ENCODE data around the gene QSOX2. TPM values are rescaled to one million over a fixed set of nuclear protein-coding genes. Genes with fewer than 3 reads are reported as not detected.

QSOX2 gene
- polyA plus RNA-seq, 4 donors, result 1.4 to 11.0 (median 4.3) TPM

DNA sequence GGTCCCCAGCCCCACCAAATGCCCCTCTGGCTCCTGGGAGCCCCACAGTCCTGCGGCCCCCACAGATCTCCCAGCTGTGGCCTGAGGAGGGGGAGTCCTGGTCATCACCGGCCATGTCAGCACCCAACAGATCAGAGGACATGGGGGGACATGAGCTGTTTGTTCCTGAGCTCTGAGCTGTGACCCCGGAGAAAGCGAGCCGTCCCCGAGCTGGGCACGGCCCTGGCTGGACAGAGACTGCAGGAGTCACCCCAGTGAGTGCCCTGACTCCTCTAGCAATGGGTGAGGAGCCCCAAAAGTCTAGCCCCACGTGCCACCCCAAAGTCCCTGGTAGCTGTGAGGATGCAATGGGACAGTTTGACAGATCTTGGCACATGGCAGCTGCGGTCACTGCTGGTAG, 32.6 kb upstream of the QSOX2 start:
- peaks cover 0 to 4% of the 10 kb centered on the region in 2 donors for H3K9me3 ChIP-seq (ENCODE audit: control insufficient read depth in 2 of 2, insufficient read depth in 1 of 2, low read depth in 1 of 2, low read length in 1 of 2)
- no peaks in the 10 kb centered on the region for H3K36me3 ChIP-seq (ENCODE audit: control insufficient read depth in 3 of 3, insufficient read depth in 2 of 3, low read depth in 1 of 3, low read length in 3 of 3)
- DNase-seq (no peak), FAIRE-seq (no peak)
- H3K27ac ChIP-seq (ENCODE audit: low read depth in 1 of 3, low read length in 2 of 3), result no peak overlapping the region
- peaks cover 0 to 6% (median 2%) of the 10 kb centered on the region in 3 donors for H3K27me3 ChIP-seq (ENCODE audit: control insufficient read depth in 3 of 3, insufficient read depth in 3 of 3, low read length in 3 of 3)
- H3K4me3 ChIP-seq (ENCODE audit: low read depth in 1 of 3, low read length in 3 of 3), result no peak overlapping the region
- no peaks in the 10 kb centered on the region for H3K4me1 ChIP-seq (ENCODE audit: control insufficient read depth in 3 of 3, insufficient read depth in 2 of 3, low read depth in 1 of 3, low read length in 2 of 3)
- WGBS, 3 donors, result 75 to 86% (median 81%) methylated on average over 9 of the region's 9 CpGs

- no peak overlapping the region for H3K4me3 ChIP-seq (ENCODE audit: low read depth in 1 of 3, low read length in 3 of 3)
- FAIRE-seq (no peak), DNase-seq (no peak)
- 80 to 88% (median 81%) methylated on average over 14 of the region's 14 CpGs for WGBS, 3 donors
- peaks cover 0 to 6% (median 2%) of the 10 kb centered on the region in 3 donors for H3K27me3 ChIP-seq (ENCODE audit: control insufficient read depth in 3 of 3, insufficient read depth in 3 of 3, low read length in 3 of 3)
- no peaks in the 10 kb centered on the region for H3K4me1 ChIP-seq (ENCODE audit: control insufficient read depth in 3 of 3, insufficient read depth in 2 of 3, low read depth in 1 of 3, low read length in 2 of 3)
- no peak overlapping the region for H3K27ac ChIP-seq (ENCODE audit: low read depth in 1 of 3, low read length in 2 of 3)
- H3K36me3 ChIP-seq (ENCODE audit: control insufficient read depth in 3 of 3, insufficient read depth in 2 of 3, low read depth in 1 of 3, low read length in 3 of 3), result no peaks in the 10 kb centered on the region
- peaks cover 0 to 4% of the 10 kb centered on the region in 2 donors for H3K9me3 ChIP-seq (ENCODE audit: control insufficient read depth in 2 of 2, insufficient read depth in 1 of 2, low read depth in 1 of 2, low read length in 1 of 2)
Observed at GRCh38 chr9:136277746-136278145, 32.1 kb upstream of the QSOX2 start.

- Histone ChIP-seq H3K4me1 (ENCODE audit: control insufficient read depth in 3 of 3, insufficient read depth in 2 of 3, low read depth in 1 of 3, low read length in 2 of 3) (no peaks in the 10 kb centered on the region), H3K36me3 (ENCODE audit: control insufficient read depth in 3 of 3, insufficient read depth in 2 of 3, low read depth in 1 of 3, low read length in 3 of 3) (no peaks in the 10 kb centered on the region), H3K27me3 (ENCODE audit: control insufficient read depth in 3 of 3, insufficient read depth in 3 of 3, low read length in 3 of 3) (peaks cover 0 to 6% (median 2%) of the 10 kb centered on the region in 3 donors), H3K27ac (ENCODE audit: low read depth in 1 of 3, low read length in 2 of 3) (no peak overlapping the region), H3K4me3 (ENCODE audit: low read depth in 1 of 3, low read length in 3 of 3) (no peak overlapping the region), H3K9me3 (ENCODE audit: control insufficient read depth in 2 of 2, insufficient read depth in 1 of 2, low read depth in 1 of 2, low read length in 1 of 2) (peaks cover 0 to 4% of the 10 kb centered on the region in 2 donors)
- WGBS, 3 donors, result 66 to 78% (median 74%) methylated on average over 11 of the region's 11 CpGs
- DNase-seq, result no peak
- FAIRE-seq, result no peak
Observed at GRCh38 chr9:136276716-136277115, 31.1 kb upstream of the QSOX2 start.

DNA sequence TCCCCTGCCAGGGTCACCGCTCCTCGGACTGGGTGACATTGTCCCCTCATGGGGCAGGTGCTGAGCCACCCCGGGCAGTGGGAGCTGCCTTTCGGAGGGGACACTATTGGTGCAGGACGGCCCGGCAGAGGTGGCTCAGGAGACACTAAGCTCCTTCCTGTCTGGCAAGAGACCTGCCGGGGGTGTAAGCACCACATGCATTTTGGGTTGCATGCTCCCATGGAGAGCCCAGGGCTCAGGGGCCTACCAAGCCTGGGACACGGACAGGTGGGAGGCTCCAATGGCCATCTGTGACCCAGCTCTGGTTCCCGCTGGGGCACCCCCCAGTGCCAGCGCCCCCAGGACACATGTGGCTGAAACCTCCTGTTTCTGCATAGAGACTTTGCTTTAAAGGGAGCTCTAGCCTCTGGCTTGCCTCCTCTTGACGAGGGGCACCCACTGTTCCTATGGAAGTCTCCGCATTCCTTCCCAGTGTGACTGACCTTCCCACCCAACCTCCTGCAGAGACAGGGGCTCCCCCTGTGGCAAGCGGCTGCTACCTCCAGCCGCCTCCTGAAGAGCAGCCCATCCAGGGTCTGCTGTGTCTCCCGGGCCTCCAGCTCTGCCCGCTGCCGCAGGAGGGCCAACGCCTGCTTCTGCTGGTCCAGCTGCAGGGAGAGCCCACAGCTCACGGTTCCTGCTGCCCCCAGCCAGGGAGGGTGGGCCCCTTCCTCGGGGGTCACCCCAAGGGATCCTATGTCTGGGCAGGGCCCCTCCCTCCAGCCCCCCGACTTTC, 30.2 kb upstream of the QSOX2 start:
- DNase-seq, result no peak
- 61 to 68% (median 64%) methylated on average over 20 to 21 of the region's 21 CpGs for WGBS, 3 donors
- no peak for FAIRE-seq
- Histone ChIP-seq H3K4me3 (ENCODE audit: low read depth in 1 of 3, low read length in 3 of 3) (no peak overlapping the region), H3K27ac (ENCODE audit: low read depth in 1 of 3, low read length in 2 of 3) (no peak overlapping the region), H3K36me3 (ENCODE audit: control insufficient read depth in 3 of 3, insufficient read depth in 2 of 3, low read depth in 1 of 3, low read length in 3 of 3) (no peaks in the 10 kb centered on the region), H3K4me1 (ENCODE audit: control insufficient read depth in 3 of 3, insufficient read depth in 2 of 3, low read depth in 1 of 3, low read length in 2 of 3) (no peaks in the 10 kb centered on the region), H3K27me3 (ENCODE audit: control insufficient read depth in 3 of 3, insufficient read depth in 3 of 3, low read length in 3 of 3) (peaks cover 0 to 6% (median 2%) of the 10 kb centered on the region in 3 donors), H3K9me3 (ENCODE audit: control insufficient read depth in 2 of 2, insufficient read depth in 1 of 2, low read depth in 1 of 2, low read length in 1 of 2) (peaks cover 0 to 4% of the 10 kb centered on the region in 2 donors)

- 71 to 76% (median 75%) methylated on average over 28 of the region's 28 CpGs for WGBS, 3 donors
- DNase-seq (no peak), FAIRE-seq (no peak)
- peaks cover 0 to 2% of the 10 kb centered on the region in 2 donors for H3K9me3 ChIP-seq (ENCODE audit: control insufficient read depth in 2 of 2, insufficient read depth in 1 of 2, low read depth in 1 of 2, low read length in 1 of 2)
- peaks cover 0 to 6% (median 4%) of the 10 kb centered on the region in 3 donors for H3K27me3 ChIP-seq (ENCODE audit: control insufficient read depth in 3 of 3, insufficient read depth in 3 of 3, low read length in 3 of 3)
- no peaks in the 10 kb centered on the region for H3K36me3 ChIP-seq (ENCODE audit: control insufficient read depth in 3 of 3, insufficient read depth in 2 of 3, low read depth in 1 of 3, low read length in 3 of 3)
- no peaks in the 10 kb centered on the region for H3K4me1 ChIP-seq (ENCODE audit: control insufficient read depth in 3 of 3, insufficient read depth in 2 of 3, low read depth in 1 of 3, low read length in 2 of 3)
- no peak overlapping the region for H3K4me3 ChIP-seq (ENCODE audit: low read depth in 1 of 3, low read length in 3 of 3)
- H3K27ac ChIP-seq (ENCODE audit: low read depth in 1 of 3, low read length in 2 of 3), result no peak overlapping the region
Observed at GRCh38 chr9:136274786-136275654, 29.4 kb upstream of the QSOX2 start.

DNA sequence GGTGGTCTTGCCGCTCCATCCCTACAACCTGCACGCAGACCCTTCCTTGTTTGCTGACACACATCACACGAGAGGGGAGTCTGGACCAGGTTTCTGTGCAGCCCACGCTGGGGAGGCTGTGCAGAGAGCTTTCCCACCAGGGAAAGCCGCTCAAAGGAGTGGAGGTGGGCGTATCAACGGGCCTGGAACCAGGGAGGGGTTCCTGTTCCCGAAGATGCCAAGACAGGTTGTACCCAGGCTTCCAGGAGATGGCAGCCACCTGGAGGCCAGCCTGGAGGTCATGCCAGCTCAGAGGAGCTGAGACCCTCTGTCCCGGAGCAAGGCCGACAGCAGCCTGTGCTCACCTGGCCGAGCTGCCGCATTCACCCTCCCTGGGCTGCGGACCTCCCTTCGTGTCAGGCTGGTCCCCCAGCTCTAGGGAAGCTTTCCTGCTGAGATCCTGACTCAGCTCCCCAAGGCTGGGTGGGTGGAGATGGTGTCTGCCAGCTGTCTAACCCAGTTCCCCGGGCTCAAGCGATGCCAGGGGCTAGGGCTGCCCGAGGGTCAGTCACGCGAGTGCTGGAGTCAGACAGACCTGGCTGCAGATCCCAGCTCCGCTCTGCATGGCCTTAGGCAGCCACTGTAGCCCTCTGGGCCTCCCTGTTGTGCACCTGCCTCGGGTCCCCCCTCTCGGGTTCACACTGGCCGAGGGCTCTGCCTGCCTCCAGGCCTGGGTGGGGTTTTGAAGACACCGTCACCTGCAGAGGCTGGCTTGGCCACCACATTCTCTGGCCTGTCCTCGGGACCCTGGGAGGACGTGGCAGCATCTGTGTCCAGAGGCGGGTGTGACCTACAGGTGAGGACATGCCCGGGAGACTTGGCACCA, 28.5 kb upstream of the QSOX2 start:
- 78 to 85% (median 81%) methylated on average over 28 of the region's 28 CpGs for WGBS, 3 donors
- H3K27me3 ChIP-seq (ENCODE audit: control insufficient read depth in 3 of 3, insufficient read depth in 3 of 3, low read length in 3 of 3), result peaks cover 0 to 6% (median 5%) of the 10 kb centered on the region in 3 donors

GRCh38 chr9:136273244-136273865, 27.7 kb upstream of the QSOX2 start:
- WGBS, 3 donors, result 74 to 83% (median 78%) methylated on average over 14 of the region's 14 CpGs
- no peak overlapping the region for H3K4me3 ChIP-seq (ENCODE audit: low read depth in 1 of 3, low read length in 3 of 3)
- H3K27me3 ChIP-seq (ENCODE audit: control insufficient read depth in 3 of 3, insufficient read depth in 3 of 3, low read length in 3 of 3), result peaks cover 0 to 13% (median 6%) of the 10 kb centered on the region in 3 donors
- H3K27ac ChIP-seq (ENCODE audit: low read depth in 1 of 3, low read length in 2 of 3), result no peak overlapping the region
- no peaks in the 10 kb centered on the region for H3K4me1 ChIP-seq (ENCODE audit: control insufficient read depth in 3 of 3, insufficient read depth in 2 of 3, low read depth in 1 of 3, low read length in 2 of 3)
- H3K36me3 ChIP-seq (ENCODE audit: control insufficient read depth in 3 of 3, insufficient read depth in 2 of 3, low read depth in 1 of 3, low read length in 3 of 3), result no peaks in the 10 kb centered on the region
- no peaks in the 10 kb centered on the region for H3K9me3 ChIP-seq (ENCODE audit: control insufficient read depth in 2 of 2, insufficient read depth in 1 of 2, low read depth in 1 of 2, low read length in 1 of 2)
- DNase-seq (no peak), FAIRE-seq (no peak)

More for the DNA sequence above, 28.5 kb upstream of the QSOX2 start:
- no peaks in the 10 kb centered on the region for H3K36me3 ChIP-seq (ENCODE audit: control insufficient read depth in 3 of 3, insufficient read depth in 2 of 3, low read depth in 1 of 3, low read length in 3 of 3)
- FAIRE-seq (no peak), DNase-seq (no peak)
- H3K9me3 ChIP-seq (ENCODE audit: control insufficient read depth in 2 of 2, insufficient read depth in 1 of 2, low read depth in 1 of 2, low read length in 1 of 2), result no peaks in the 10 kb centered on the region
- no peaks in the 10 kb centered on the region for H3K4me1 ChIP-seq (ENCODE audit: control insufficient read depth in 3 of 3, insufficient read depth in 2 of 3, low read depth in 1 of 3, low read length in 2 of 3)
- H3K4me3 ChIP-seq (ENCODE audit: low read depth in 1 of 3, low read length in 3 of 3), result no peak overlapping the region
- no peak overlapping the region for H3K27ac ChIP-seq (ENCODE audit: low read depth in 1 of 3, low read length in 2 of 3)

All from small intestine (tissue), 7 donors.